HG03457 (cell line): ENCODE results near the gene DGCR2.

Source experiments
- ATAC-seq: cut with Tn5 transposase; IDR thresholded peaks from one replicate; pipeline ENCODE4 v1.9.1; 2021; ENCODE audit warnings: moderate number of reproducible peaks; ENCODE audit not compliant: unreplicated experiment

The DGCR2 gene

GRCh38 chr22:19128009-19128401 is 5.8 kb upstream of the DGCR2 start:
- ATAC-seq = no peak

GRCh38 chr22:19127329-19128008 is 5.3 kb upstream of the DGCR2 start:
- no peak for ATAC-seq

- no peak for ATAC-seq
Observed at GRCh38 chr22:19126309-19127273, 4.4 kb upstream of the DGCR2 start.

- no peak for ATAC-seq
Observed at GRCh38 chr22:19125474-19126308, 3.5 kb upstream of the DGCR2 start.

GRCh38 chr22:19125011-19125410 is 2.8 kb upstream of the DGCR2 start:
- ATAC-seq = no peak

- no peak for ATAC-seq
Observed at GRCh38 chr22:19124377-19124776, 2.2 kb upstream of the DGCR2 start.

GRCh38 chr22:19123936-19124335 is 1.7 kb upstream of the DGCR2 start:
- no peak for ATAC-seq

- no peak for ATAC-seq
Observed at GRCh38 chr22:19122752-19123492, 710 bp upstream of the DGCR2 start.

GRCh38 chr22:19121631-19122142 is 525 bp downstream of the DGCR2 start:
- ATAC-seq = no peak

GRCh38 chr22:19120829-19121630 is 1.2 kb downstream of the DGCR2 start:
- ATAC-seq = no peak

- no peak for ATAC-seq
Observed at GRCh38 chr22:19119949-19120348, 2.3 kb downstream of the DGCR2 start.

- no peak for ATAC-seq
Observed at GRCh38 chr22:19118329-19118880, 3.8 kb downstream of the DGCR2 start.

- no peak for ATAC-seq
Observed at GRCh38 chr22:19117111-19117512, 5.1 kb downstream of the DGCR2 start.

- no peak for ATAC-seq
Observed at GRCh38 chr22:19115628-19116027, 6.6 kb downstream of the DGCR2 start.

- ATAC-seq = no peak
Observed at GRCh38 chr22:19114984-19115552, 7.1 kb downstream of the DGCR2 start.

- ATAC-seq = no peak
Observed at GRCh38 chr22:19113429-19113828, 8.8 kb downstream of the DGCR2 start.

- ATAC-seq = no peak
Observed at GRCh38 chr22:19111584-19111983, 10.6 kb downstream of the DGCR2 start.

GRCh38 chr22:19111140-19111539 is 11.1 kb downstream of the DGCR2 start:
- ATAC-seq = no peak

- ATAC-seq = no peak
Observed at GRCh38 chr22:19110646-19111045, 11.6 kb downstream of the DGCR2 start.
